ENCODE data around the gene ALOX5AP.

ALOX5AP gene

DNA sequence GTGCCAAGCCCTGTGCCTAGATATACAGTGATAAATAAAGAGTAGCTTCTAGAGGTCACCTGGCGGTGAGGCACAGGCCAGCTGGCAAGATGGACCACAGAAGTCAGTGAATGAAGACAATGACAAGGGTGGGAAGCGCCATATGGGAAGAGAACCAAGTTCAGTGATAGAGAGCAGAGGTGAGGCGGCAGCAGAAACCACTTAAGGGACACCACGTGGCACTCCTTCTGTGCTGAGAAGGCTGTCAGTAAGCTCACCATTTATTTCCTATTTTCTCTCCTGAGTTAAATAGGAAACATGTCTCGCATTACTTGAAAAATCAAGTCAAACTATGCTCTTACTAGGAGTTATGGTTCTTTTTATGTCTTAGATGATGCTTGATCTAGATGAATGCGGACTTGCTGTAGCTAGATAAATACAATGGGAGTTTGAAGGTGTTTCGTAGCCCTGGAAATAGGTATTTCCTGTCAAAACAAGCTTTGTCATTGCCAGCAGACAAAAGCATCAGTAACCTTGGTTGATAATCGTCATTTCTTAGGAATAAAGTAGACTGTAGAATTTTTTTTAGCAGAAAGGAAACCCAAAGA, 17.8 kb downstream of the ALOX5AP start:
- TF ChIP-seq, protein P1, sequence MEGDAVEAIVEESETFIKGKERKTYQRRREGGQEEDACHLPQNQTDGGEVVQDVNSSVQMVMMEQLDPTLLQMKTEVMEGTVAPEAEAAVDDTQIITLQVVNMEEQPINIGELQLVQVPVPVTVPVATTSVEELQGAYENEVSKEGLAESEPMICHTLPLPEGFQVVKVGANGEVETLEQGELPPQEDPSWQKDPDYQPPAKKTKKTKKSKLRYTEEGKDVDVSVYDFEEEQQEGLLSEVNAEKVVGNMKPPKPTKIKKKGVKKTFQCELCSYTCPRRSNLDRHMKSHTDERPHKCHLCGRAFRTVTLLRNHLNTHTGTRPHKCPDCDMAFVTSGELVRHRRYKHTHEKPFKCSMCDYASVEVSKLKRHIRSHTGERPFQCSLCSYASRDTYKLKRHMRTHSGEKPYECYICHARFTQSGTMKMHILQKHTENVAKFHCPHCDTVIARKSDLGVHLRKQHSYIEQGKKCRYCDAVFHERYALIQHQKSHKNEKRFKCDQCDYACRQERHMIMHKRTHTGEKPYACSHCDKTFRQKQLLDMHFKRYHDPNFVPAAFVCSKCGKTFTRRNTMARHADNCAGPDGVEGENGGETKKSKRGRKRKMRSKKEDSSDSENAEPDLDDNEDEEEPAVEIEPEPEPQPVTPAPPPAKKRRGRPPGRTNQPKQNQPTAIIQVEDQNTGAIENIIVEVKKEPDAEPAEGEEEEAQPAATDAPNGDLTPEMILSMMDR (IDR thresholded peaks at IDR 0.05; ENCODE audit: insufficient read depth, low read length, poor library complexity, severe bottlenecking) = no peak
- DNase-seq (ENCODE audit: extremely low read depth, insufficient read length) = no peak
- Histone ChIP-seq H3K4me3 (replicated peaks; ENCODE audit: low read depth, low read length) (no peak overlapping the region), H3K36me3 (ENCODE audit: control insufficient read depth, insufficient read depth, low read length) (no peaks in the 10 kb centered on the region), H3K27me3 (replicated peaks; ENCODE audit: control insufficient read depth, insufficient read depth, low read length) (no peaks in the 10 kb centered on the region)

DNA sequence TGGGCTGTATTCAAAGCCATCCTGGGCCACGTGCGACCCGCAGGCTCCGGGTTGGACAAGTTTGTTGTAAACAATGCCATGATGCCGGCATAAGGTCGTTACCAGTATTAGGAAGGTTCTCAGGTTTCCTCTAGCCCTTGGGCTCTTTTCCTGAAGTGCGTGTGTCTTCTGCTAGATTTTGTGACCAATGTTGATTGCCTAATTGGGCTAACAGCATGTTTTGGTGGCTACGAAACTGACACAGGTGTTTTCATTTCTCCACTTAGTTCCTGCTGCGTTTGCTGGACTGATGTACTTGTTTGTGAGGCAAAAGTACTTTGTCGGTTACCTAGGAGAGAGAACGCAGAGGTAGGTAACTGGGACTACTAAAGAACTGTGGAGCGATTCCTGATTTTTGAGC, 20.3 kb downstream of the ALOX5AP start:
- Histone ChIP-seq H3K36me3 (ENCODE audit: control insufficient read depth, insufficient read depth, low read length) (no peaks in the 10 kb centered on the region), H3K4me3 (replicated peaks; ENCODE audit: low read depth, low read length) (no peak overlapping the region), H3K27me3 (replicated peaks; ENCODE audit: control insufficient read depth, insufficient read depth, low read length) (no peaks in the 10 kb centered on the region)
- TF ChIP-seq, protein P1 (IDR thresholded peaks at IDR 0.05; ENCODE audit: insufficient read depth, low read length, poor library complexity, severe bottlenecking) = no peak
- no peak for DNase-seq (ENCODE audit: extremely low read depth, insufficient read length)

DNA sequence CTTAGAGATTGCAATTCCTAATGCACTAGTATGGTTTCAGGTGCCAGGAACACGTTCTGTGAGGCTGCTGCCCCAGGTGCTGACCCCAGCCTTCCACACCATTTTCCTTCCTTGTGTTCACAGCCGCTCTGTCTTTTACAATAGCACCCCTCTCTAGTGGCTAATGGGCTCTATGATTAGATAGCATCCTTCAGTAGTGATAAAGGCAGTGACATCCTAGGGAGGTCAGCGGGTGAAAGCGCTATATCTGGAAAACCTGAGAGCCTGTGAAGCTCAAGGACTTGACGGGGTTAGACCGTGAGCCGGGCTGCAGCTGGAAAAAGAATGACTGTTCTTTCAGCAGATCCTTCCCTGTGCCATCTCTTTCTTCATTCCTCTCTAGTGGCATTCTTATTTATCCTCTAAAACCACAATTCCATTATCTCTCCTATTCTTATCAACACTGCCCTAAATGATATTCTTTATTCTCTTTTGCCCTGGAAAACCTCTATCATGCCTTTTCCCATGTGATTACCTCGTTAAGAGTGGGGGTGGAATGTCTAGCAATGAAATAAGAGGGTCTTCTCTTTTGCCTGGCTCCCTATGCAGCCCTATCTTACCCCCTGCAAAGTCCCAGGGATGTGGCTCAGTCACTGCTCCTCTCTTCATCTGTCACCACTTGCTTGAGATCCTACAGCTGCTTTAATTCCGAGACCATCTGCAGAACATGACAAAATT, 21.8 kb downstream of the ALOX5AP start:
- H3K27me3 ChIP-seq (replicated peaks; ENCODE audit: control insufficient read depth, insufficient read depth, low read length) = no peaks in the 10 kb centered on the region
- TF ChIP-seq, protein P1 (IDR thresholded peaks at IDR 0.05; ENCODE audit: insufficient read depth, low read length, poor library complexity, severe bottlenecking) = no peak
- DNase-seq (ENCODE audit: extremely low read depth, insufficient read length) = no peak
- H3K36me3 ChIP-seq (ENCODE audit: control insufficient read depth, insufficient read depth, low read length) = no peaks in the 10 kb centered on the region
- no peak overlapping the region for H3K4me3 ChIP-seq (replicated peaks; ENCODE audit: low read depth, low read length)

DNA sequence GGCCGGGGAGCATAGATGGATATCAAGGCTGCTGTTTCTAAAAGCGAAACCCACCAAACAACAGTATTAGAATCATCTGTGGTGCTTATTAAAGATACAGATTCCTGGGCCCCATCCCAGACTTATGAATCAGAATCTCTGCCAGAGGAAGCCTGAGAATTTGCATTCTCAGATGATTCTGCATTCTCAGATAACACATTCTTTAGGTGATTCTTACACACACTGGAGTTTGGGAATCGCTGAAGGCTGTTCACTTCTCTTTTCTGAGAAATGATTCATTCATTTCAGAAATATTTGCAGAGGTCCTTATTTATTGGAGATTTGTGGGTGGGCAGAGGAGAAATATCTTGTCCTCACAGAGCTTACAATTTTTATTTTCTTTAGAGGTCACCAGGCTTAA, 24.4 kb downstream of the ALOX5AP start:
- TF ChIP-seq, protein P1 (IDR thresholded peaks at IDR 0.05; ENCODE audit: insufficient read depth, low read length, poor library complexity, severe bottlenecking) = no peak
- no peaks in the 10 kb centered on the region for H3K27me3 ChIP-seq (replicated peaks; ENCODE audit: control insufficient read depth, insufficient read depth, low read length)
- no peak overlapping the region for H3K4me3 ChIP-seq (replicated peaks; ENCODE audit: low read depth, low read length)
- no peaks in the 10 kb centered on the region for H3K36me3 ChIP-seq (ENCODE audit: control insufficient read depth, insufficient read depth, low read length)
- DNase-seq (ENCODE audit: extremely low read depth, insufficient read length) = no peak

DNA sequence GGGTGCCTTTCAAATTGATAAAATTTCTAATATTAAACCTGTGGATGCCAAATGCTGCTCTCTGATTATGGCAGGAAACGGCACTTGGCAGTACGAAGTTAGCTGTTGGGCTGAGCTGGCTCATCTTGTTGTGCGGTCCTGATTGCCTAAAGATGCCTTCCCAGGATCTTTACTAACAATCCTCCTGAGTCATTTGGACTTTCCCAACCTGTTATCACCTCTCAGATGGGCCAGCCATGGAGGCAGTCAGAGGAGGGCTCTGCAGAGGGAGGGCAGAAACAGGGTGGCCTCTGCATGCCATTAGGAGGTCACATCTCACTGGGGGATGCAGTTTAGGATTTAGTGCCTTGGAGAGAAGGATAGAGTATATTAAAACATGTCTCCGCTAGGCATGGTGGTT, 27.3 kb downstream of the ALOX5AP start:
- DNase-seq (ENCODE audit: extremely low read depth, insufficient read length) = no peak
- TF ChIP-seq, protein P1 (IDR thresholded peaks at IDR 0.05; ENCODE audit: insufficient read depth, low read length, poor library complexity, severe bottlenecking) = no peak
- Histone ChIP-seq H3K36me3 (ENCODE audit: control insufficient read depth, insufficient read depth, low read length) (peaks cover 2% of the 10 kb centered on the region; the same call in 1 of the 2 replicates), H3K4me3 (replicated peaks; ENCODE audit: low read depth, low read length) (no peak overlapping the region), H3K27me3 (replicated peaks; ENCODE audit: control insufficient read depth, insufficient read depth, low read length) (no peaks in the 10 kb centered on the region)
